B cell (primary cell): ENCODE data around the gene KCNH3. TPM values are rescaled to one million over a fixed set of nuclear protein-coding genes. Genes with fewer than 3 reads are reported as not detected.

ENCODE experiments used
- ATAC-seq: fragments of 200-7000 bp; cut with Tn5 transposase; one replicate; pipeline ENCODE4 v1.10.0; 2021; ENCODE audit warnings: low read depth, mild to moderate bottlenecking, moderate number of reproducible peaks, moderate library complexity
- CTCF ChIA-PET: fragments of 350-600 bp; sonication (Branson Sonifier 250); formaldehyde crosslinking; loops from one replicate; lab custom pipeline; 2021; ENCODE audit warnings: antibody characterized with exemption, inconsistent platforms; lab: Charles Lee
- POLR2A ChIA-PET: fragments of 350-600 bp; sonication (Branson Sonifier 250); formaldehyde crosslinking; loops from one replicate; lab custom pipeline; 2021; ENCODE audit warnings: antibody characterized with exemption; lab: Charles Lee
- DNase-seq: peaks from one replicate; pipeline ENCODE4 v3.0.0; 2013
- H2AFZ ChIP-seq: 2 replicates; pipeline ENCODE4 v1.6.1; 2012; ENCODE audit warnings: mild to moderate bottlenecking, low read depth, low read length; ENCODE audit not compliant: insufficient read depth, poor library complexity, severe bottlenecking
- H3K27ac ChIP-seq, 2 donors: 1 replicate in 1 of 2; 2 replicates in 1 of 2; pipeline ENCODE4 v1.5.1; 2012 to 2013; ENCODE audit warnings: low read length in 2 of 2, mild to moderate bottlenecking in 2 of 2, moderate library complexity in 1 of 2
- H3K27me3 ChIP-seq, 4 experiments: fragments of 200-600 bp in 1 of 4; sonication (generic) in 1 of 4; replicated peaks in 1 of 4; 1 replicate in 2 of 4; 2 replicates in 2 of 4; pipeline versions ENCODE4 v1.6.1 to v1.7.0; 2013 to 2016; ENCODE audit warnings: low read length in 3 of 4, mild to moderate bottlenecking in 2 of 4, mixed read lengths in 1 of 4, moderate library complexity in 1 of 4; ENCODE audit not compliant: insufficient read depth in 4 of 4, control insufficient read depth in 3 of 4; ENCODE audit errors: control extremely low read depth in 1 of 4
- H3K36me3 ChIP-seq, 2 experiments: replicated peaks in 1 of 2; 1 replicate in 1 of 2; 2 replicates in 1 of 2; pipeline versions ENCODE4 v1.6.1 to v1.7.1; 2013; ENCODE audit warnings: low read length in 1 of 2; ENCODE audit not compliant: insufficient read depth in 2 of 2, control insufficient read depth in 1 of 2; ENCODE audit errors: control extremely low read depth in 1 of 2, extremely low read depth in 1 of 2
- H3K4me1 ChIP-seq, 2 donors: fragments of 200-600 bp in 1 of 2; sonication (generic) in 1 of 2; 1 replicate in 1 of 2; 2 replicates in 1 of 2; pipeline versions ENCODE4 v1.5.1 to v1.6.1; 2013 to 2017; ENCODE audit warnings: low read length in 2 of 2; ENCODE audit not compliant: control insufficient read depth in 2 of 2, insufficient read depth in 2 of 2
- H3K4me2 ChIP-seq: replicated peaks from 2 replicates; pipeline ENCODE3; 2012; ENCODE audit warnings: mild to moderate bottlenecking, low read depth, low read length; ENCODE audit not compliant: poor library complexity, severe bottlenecking
- H3K4me3 ChIP-seq, 5 experiments: fragments of 200-600 bp in 1 of 5; sonication (generic) in 1 of 5; 1 replicate in 3 of 5; 2 replicates in 2 of 5; pipeline versions ENCODE4 v1.5.1 to v1.7.0; 2011 to 2016; ENCODE audit warnings: low read length in 4 of 5, mild to moderate bottlenecking in 4 of 5, low read depth in 2 of 5, control low read depth in 1 of 5, moderate library complexity in 1 of 5; ENCODE audit not compliant: insufficient read depth in 1 of 5; ENCODE audit errors: control extremely low read depth in 1 of 5, extremely low read depth in 1 of 5
- H3K79me2 ChIP-seq: fragments of 200-600 bp; sonication (generic); one replicate; pipeline ENCODE4 v1.6.0; 2016; ENCODE audit warnings: low read length; ENCODE audit not compliant: control insufficient read depth, insufficient read depth
- H3K9ac ChIP-seq: fragments of 200-600 bp; sonication (generic); 2 replicates; pipeline ENCODE4 v1.6.1; 2017; ENCODE audit warnings: mild to moderate bottlenecking, low read length, moderate library complexity
- H3K9me3 ChIP-seq, 3 donors: one replicate each; pipeline versions ENCODE4 v1.6.1 to v1.7.1; 2013; ENCODE audit warnings: low read length in 2 of 3; ENCODE audit not compliant: control insufficient read depth in 2 of 3, insufficient read depth in 1 of 3; ENCODE audit errors: control extremely low read depth in 1 of 3
- H4K20me1 ChIP-seq: 2 replicates; pipeline ENCODE4 v1.6.0; 2012; ENCODE audit warnings: mild to moderate bottlenecking, low read length; ENCODE audit not compliant: insufficient read depth, control insufficient read depth, poor library complexity, severe bottlenecking
- H3K27ac Mint-ChIP-seq: one replicate; pipeline ENCODE4 v1.8.0; 2021; ENCODE audit warnings: mixed read lengths
- H3K27me3 Mint-ChIP-seq: one replicate; pipeline ENCODE4 v1.8.0; 2021; ENCODE audit warnings: mixed read lengths
- H3K4me1 Mint-ChIP-seq: one replicate; pipeline ENCODE4 v1.8.0; 2021; ENCODE audit warnings: mixed read lengths
- H3K4me3 Mint-ChIP-seq: one replicate; pipeline ENCODE4 v1.8.0; 2021; ENCODE audit warnings: mixed read lengths
- H3K9me3 Mint-ChIP-seq: one replicate; pipeline ENCODE4 v1.8.0; 2022; ENCODE audit warnings: mixed read lengths; ENCODE audit not compliant: insufficient read depth
- EZH2 ChIP-seq: IDR thresholded peaks from 2 replicates; pipeline ENCODE4 v1.6.1; 2012; ENCODE audit warnings: borderline replicate concordance, low read depth, mild to moderate bottlenecking, moderate library complexity, low read length; ENCODE audit not compliant: insufficient read depth, poor library complexity, severe bottlenecking
- WGBS: methylation state at CpG from one replicate; pipeline ENCODE4 v1.1.5; 2013; ENCODE audit warnings: missing lambda C conversion rate; ENCODE audit not compliant: insufficient coverage; 5-methylcytosine and 5-hydroxymethylcytosine counted together
- intact Hi-C: fragments of 100-400 bp; cut with micrococcal nuclease; formaldehyde crosslinking; loops from one replicate; pipeline ENCODE4 v1.10.0; 2022
- polyA plus RNA-seq: library from polyadenylated mRNA; depleted of rRNA; stranded (reverse); fragments of >200 nt; gene quantifications from 2 replicates; pipeline ENCODE4 v1.2.3, GENCODE V29; 2012
- total RNA-seq, 2 donors: library from RNA; stranded (reverse); fragments of 120-200 nt in 1 of 2; gene quantifications; 1 replicate in 1 of 2; 2 replicates in 1 of 2; pipeline versions ENCODE4 v1.2.3 to v1.2.4, GENCODE V29; 2013 to 2022
- TF ChIP-seq, protein P1 (sequence below): fragments of 200-600 bp; IDR thresholded peaks from one replicate; pipeline ENCODE4 v1.8.0; 2022; ENCODE audit warnings: antibody characterized with exemption, mild to moderate bottlenecking

Gene KCNH3
- total and polyA plus RNA-seq, 2 donors (not counting 1 experiment from before 2014, with no cell fraction given), result 0.49 to 0.54 TPM

DNA sequence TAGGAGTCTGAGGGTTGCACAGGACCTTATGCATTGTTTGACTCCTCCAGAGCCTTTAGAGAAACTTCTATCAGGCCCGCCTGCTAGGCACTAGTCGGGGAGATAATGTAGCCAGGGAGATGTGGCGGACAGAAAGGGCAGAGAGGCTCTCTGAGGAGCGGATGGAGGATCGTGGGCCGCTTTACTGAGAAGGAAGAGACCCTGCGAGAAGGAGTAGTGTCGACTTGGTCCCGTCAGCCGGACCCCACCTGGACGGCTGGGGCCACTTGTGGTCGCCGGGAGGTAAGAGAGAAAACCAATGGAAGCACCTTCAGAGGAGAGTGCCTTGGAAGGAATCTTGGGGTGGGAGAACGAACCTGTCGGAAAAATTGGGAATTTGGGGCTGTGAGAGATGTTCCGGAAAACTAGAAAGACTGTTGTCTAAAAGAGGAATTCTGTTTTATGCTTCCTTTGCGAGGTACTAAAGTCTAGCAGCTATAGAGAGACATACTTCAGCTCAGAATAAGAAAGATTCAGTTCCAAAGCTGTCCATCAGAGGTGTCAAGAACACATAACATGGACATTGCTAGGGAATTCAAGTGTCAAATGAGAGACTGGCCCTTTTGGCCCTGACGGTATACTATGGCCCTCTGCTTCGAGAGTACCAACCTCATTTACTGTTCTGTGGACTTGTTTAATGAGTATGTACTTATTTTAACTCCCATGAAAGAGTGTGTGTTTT is 29.8 kb downstream of the KCNH3 start:
- Histone ChIP-seq H4K20me1 (peaks cover 37% of the 10 kb centered on the region), H3K9me3 (no peaks in the 10 kb centered on the region), H3K79me2 (peaks cover 77% of the 10 kb centered on the region), H3K27me3 (no peaks in the 10 kb centered on the region), H3K4me1 (peaks cover 15 to 29% of the 10 kb centered on the region in 2 donors), H2AFZ (peak overlapping the region; percentile 97), H3K36me3 (peaks cover 0 to 30% of the 10 kb centered on the region in 2 experiments), H3K4me3 (peak overlapping the region; percentile 62 to 98 (median 91)), H3K9ac (peak overlapping the region; percentile 97), H3K27ac (peak overlapping the region in 1 of 2 donors; percentile 97), H3K4me2 (peak overlapping the region; percentile 91)
- no peak for TF ChIP-seq EZH2
- TF ChIP-seq, protein P1, sequence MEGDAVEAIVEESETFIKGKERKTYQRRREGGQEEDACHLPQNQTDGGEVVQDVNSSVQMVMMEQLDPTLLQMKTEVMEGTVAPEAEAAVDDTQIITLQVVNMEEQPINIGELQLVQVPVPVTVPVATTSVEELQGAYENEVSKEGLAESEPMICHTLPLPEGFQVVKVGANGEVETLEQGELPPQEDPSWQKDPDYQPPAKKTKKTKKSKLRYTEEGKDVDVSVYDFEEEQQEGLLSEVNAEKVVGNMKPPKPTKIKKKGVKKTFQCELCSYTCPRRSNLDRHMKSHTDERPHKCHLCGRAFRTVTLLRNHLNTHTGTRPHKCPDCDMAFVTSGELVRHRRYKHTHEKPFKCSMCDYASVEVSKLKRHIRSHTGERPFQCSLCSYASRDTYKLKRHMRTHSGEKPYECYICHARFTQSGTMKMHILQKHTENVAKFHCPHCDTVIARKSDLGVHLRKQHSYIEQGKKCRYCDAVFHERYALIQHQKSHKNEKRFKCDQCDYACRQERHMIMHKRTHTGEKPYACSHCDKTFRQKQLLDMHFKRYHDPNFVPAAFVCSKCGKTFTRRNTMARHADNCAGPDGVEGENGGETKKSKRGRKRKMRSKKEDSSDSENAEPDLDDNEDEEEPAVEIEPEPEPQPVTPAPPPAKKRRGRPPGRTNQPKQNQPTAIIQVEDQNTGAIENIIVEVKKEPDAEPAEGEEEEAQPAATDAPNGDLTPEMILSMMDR, result no peak
- peak overlapping the region; percentile 99 for H3K4me3 Mint-ChIP-seq
- peak overlapping the region; percentile 99 for H3K27ac Mint-ChIP-seq
- POLR2A ChIA-PET, result interaction anchor here (1.2 kb wide), 1 partner anchor 246 kb away, joined by 3 read pairs; the partner anchor contains the start of gene TROAP
- no peaks in the 10 kb centered on the region for H3K27me3 Mint-ChIP-seq
- WGBS, result 3% methylated on average over 16 of the region's 19 CpGs
- no peaks in the 10 kb centered on the region for H3K9me3 Mint-ChIP-seq
- ATAC-seq, result no peak
- H3K4me1 Mint-ChIP-seq, result peaks cover 28% of the 10 kb centered on the region
- intact Hi-C loops, result loop anchor here (1.0 to 5.0 kb wide), 3 partner anchors 54 to 259 kb away; partner anchors contain the start of genes NCKAP5L and TMBIM6
- DNase-seq, result no peak
- CTCF ChIA-PET, result interaction anchor here (0.6 to 1.0 kb wide), 2 partner anchors 54 to 885 kb away, joined by 3 to 4 read pairs; no protein-coding TSS in a partner anchor
